Motor neuron (in vitro differentiated cells): ENCODE measurements around the gene MYLIP. TPM values are rescaled to one million over a fixed set of nuclear protein-coding genes. Genes with fewer than 3 reads are reported as not detected.
"Not testable (repeated sequence)": the region's sequence is repeated elsewhere in the genome, so short reads cannot be mapped to it uniquely, and the experiment has no call there.

Experiments used
- ATAC-seq, 8 experiments: fragments of 200-7000 bp; cut with Tn5 transposase; replicated peaks in 6 of 8; 2 replicates each; pipeline ENCODE4 v1.8.0; 2021; ENCODE audit warnings: mild to moderate bottlenecking in 8 of 8, moderate library complexity in 8 of 8
- H3K27ac ChIP-seq, 2 donors: fragments of 250-450 bp; sonication (Bioruptor Pico); 2 replicates each; pipeline ENCODE4 v1.9.0; 2021; ENCODE audit warnings: antibody characterized with exemption in 2 of 2, mild to moderate bottlenecking in 2 of 2, moderate library complexity in 1 of 2
- H3K4me1 ChIP-seq, 2 donors: fragments of 250-450 bp; sonication (Bioruptor Pico); replicated peaks in 1 of 2; 2 replicates each; pipeline ENCODE4 v1.6.1; 2021; ENCODE audit warnings: antibody characterized with exemption in 2 of 2, mild to moderate bottlenecking in 2 of 2, moderate library complexity in 1 of 2
- H3K4me3 ChIP-seq, 5 donors: fragments of 250-450 bp; sonication (Bioruptor Pico); 2 replicates each; pipeline ENCODE4 v1.9.0; 2021; ENCODE audit warnings: antibody characterized with exemption in 5 of 5, mild to moderate bottlenecking in 5 of 5, moderate library complexity in 4 of 5
- WGBS, 10 experiments: fragments of 450-650 bp; shearing (Covaris generic); methylation state at CpG; one replicate each; pipeline ENCODE4 v1.0.0; 2022; 5-methylcytosine and 5-hydroxymethylcytosine counted together
- in situ Hi-C, 9 experiments: fragments of 400-800 bp; cut with MboI; loops; one replicate each; pipeline ENCODE4 v1.15.0; 2021; ENCODE audit warnings: low sequenced_read_pairs in 9 of 9, low pct_unique_long_range_greater_than_20kb in 2 of 9; ENCODE audit not compliant: unreplicated experiment in 9 of 9
- total RNA-seq, 8 experiments: library from RNA; unstranded; fragments of 300-600 nt; gene quantifications; 2 replicates each; pipeline versions ENCODE4 v1.2.3 to v1.2.4, GENCODE V29; 2022

Gene MYLIP
- total RNA-seq, 8 experiments from 2014 or later: 7.5 to 36.2 (median 15.6) TPM

DNA sequence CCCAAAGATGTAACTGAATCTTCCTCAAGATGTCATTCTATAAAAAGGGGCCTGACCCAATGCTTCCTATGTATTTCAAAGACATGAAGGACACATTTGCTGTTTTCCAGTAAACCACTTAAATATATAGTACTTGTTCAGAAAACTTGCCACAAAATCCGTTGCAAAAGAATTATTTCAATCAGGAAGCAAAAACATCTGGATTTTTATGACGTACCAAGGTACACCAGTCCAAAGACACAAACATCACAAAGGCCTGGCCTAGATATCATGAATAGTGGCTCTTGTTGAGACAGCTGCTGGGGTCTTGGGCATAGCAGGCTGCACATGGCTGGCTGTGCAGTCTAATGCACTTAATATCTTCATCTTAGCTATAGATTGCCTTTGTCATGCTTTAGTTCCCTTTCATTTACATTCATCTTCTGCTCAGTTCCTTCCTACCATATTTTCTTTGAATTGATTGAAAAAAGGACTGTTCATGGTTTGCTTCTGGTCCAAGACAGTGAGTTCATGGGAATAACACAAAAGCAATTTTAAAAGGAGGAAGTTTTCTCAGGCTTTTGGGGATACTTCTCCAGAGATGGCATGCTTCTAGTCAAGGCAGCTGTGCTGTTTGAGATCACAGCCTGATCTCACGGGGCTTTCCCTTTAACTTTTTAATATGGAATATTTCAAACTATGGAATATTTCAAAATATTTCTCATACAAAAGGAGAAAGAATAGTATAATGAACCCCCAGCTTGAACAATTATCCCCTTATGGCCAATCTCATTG lies 44.5 kb downstream of the MYLIP start:
- no peak overlapping the region for H3K27ac ChIP-seq
- in situ Hi-C loops: loop anchor here in 1 of 9 experiments (25.0 kb wide), 1 partner anchor 486 kb away; no protein-coding TSS in a partner anchor
- H3K4me3 ChIP-seq: no peak overlapping the region
- peaks cover 0 to 2% of the 10 kb centered on the region in 2 donors for H3K4me1 ChIP-seq
- WGBS, 10 experiments: 66 to 100% (median 86%) methylated on average over 1 to 3 of the region's 3 CpGs
- no peak for ATAC-seq

DNA sequence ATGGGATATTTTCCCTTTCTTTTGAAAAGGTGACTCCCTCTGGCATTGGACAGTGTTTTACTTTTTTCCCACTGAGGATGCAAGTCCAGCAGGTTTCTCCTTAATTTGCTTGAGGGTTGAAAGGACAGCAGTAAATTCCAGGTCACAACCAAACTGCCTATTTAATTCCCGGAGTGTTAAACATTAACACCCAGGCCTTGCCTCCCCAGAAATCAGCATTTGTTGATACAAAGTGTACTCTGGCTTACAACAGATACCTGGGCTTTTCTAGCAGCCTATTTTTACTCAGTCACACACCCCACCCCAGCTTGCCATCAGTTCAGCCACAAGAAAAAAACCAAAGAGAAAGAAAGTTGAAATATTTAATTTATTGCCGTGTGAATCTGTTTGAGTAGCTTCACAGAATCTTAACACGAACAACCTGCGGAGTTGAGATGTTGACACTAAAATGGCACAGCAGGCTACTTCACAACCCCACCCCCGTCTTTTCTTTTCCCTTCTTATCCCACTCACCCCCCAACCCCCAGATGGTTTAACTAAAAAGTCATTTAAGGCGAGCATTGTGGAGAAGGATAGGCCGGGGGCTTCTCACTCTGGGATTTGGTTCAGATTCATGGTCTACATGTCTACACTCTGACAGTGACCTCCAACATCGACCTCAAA lies 45.7 kb downstream of the MYLIP start:
- in situ Hi-C loops: loop anchor here in 7 of 9 experiments (25.0 kb wide), 1 partner anchor 487 kb away; no protein-coding TSS in a partner anchor
- peaks cover 0 to 2% of the 10 kb centered on the region in 2 donors for H3K4me1 ChIP-seq
- WGBS, 10 experiments: 0 to 80% (median 25%) methylated on average over 1 to 5 of the region's 8 CpGs; no CpG with 5 or more reads in 1 of the 10 experiments
- no peak overlapping the region for H3K27ac ChIP-seq
- ATAC-seq: no peak
- H3K4me3 ChIP-seq: no peak overlapping the region

DNA sequence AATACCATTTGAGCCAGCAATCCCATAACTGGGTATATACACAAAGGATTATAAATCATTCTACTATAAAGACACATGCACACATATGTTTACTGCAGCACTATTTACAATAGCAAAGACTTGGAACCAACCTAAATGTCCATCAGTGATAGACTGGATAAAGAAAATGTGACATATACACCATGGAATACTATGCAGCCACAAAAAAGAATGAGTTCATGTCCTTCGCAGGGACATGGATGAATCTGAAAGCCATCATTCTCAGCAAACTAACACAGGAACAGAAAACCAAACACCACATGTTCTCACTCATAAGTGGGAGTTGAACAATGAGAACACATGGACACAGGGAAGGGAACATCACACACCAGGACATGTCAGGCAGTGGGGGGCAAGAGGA lies 47.7 kb downstream of the MYLIP start:
- not testable (repeated sequence) for H3K27ac ChIP-seq, H3K4me1 ChIP-seq, ATAC-seq, H3K4me3 ChIP-seq
- in situ Hi-C loops: loop anchor here in 6 of 9 experiments (25.0 kb wide), 1 partner anchor 489 kb away; no protein-coding TSS in a partner anchor
- 29 to 100% (median 40%) methylated on average over 1 of the region's 1 CpG; no CpG with 5 or more reads in 7 of the 10 experiments for WGBS, 10 experiments

DNA sequence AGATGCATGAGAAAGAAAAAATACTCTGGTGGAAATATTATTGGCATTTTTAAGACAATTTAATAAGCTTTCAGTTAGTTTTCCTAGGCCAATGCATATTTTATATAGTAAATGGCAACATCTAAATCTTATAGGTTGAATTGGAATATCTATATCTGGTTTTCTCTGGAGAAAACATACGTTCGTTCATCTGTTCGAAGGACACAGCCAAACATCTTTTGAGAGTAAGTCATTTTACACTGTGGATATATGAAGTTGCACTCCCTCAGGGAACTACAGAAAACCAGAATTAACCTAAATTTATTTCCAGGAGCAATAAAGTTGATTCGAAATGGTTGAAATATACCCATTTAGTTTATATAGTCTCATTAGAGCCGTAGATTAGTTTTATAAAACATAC lies 49.0 kb downstream of the MYLIP start:
- ATAC-seq: no peak
- Histone ChIP-seq H3K4me3 (no peak overlapping the region), H3K27ac (no peak overlapping the region), H3K4me1 (peaks cover 0 to 2% of the 10 kb centered on the region in 2 donors)
- in situ Hi-C loops: loop anchor here in 6 of 9 experiments (25.0 kb wide), 1 partner anchor 491 kb away; no protein-coding TSS in a partner anchor
- 67 to 100% (median 91%) methylated on average over 1 to 5 of the region's 5 CpGs for WGBS, 10 experiments

DNA sequence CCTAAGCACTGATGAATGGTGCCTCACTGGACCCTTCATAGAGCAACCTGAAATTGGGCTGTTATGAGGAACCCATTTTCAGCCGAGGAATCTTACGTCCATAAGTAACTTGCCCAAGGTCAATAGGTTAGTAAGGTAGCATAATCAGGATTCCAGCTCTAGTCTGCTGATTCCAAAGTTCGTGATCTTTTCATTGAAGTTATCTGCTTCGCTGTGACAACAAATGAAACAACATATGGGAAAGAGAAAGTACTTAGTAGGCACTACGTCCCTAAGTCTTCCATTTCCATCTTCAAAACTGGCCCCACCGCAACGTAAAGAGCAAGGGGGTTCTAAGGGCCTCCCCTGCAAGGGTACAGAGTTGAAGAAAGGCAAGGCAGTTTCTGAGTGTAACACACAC lies 49.5 kb downstream of the MYLIP start:
- in situ Hi-C loops: loop anchor here in 6 of 9 experiments (25.0 kb wide), 1 partner anchor 491 kb away; no protein-coding TSS in a partner anchor
- H3K4me3 ChIP-seq: no peak overlapping the region
- ATAC-seq: no peak
- H3K27ac ChIP-seq: no peak overlapping the region
- 51 to 98% (median 82%) methylated on average over 3 to 7 of the region's 7 CpGs for WGBS, 10 experiments
- H3K4me1 ChIP-seq: peaks cover 0 to 2% of the 10 kb centered on the region in 2 donors

DNA sequence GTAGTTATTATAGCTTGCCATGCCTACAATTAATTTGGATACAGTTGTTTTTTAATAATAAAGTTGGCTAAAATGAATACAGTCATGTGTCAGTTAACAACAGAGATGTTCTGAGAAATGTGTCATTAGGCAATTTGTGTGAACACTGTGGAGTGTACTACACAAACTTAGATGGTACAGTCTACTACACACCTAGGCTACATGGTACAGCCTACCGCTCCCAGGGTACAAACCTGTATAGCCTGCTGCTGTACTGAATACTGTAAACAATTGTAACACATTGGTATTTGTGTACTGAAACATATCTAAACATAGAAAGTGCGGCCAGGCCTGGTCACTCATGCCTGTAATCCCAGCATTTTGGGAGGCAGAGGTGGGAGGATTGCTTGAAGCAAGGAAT lies 50.2 kb downstream of the MYLIP start:
- in situ Hi-C loops: loop anchor here in 6 of 9 experiments (25.0 kb wide), 1 partner anchor 492 kb away; no protein-coding TSS in a partner anchor
- no peak overlapping the region for H3K27ac ChIP-seq
- H3K4me1 ChIP-seq: peaks cover 0 to 2% of the 10 kb centered on the region in 2 donors
- ATAC-seq: no peak
- 86 to 100% (median 100%) methylated on average over 1 to 2 of the region's 2 CpGs; no CpG with 5 or more reads in 4 of the 10 experiments for WGBS, 10 experiments
- no peak overlapping the region for H3K4me3 ChIP-seq

DNA sequence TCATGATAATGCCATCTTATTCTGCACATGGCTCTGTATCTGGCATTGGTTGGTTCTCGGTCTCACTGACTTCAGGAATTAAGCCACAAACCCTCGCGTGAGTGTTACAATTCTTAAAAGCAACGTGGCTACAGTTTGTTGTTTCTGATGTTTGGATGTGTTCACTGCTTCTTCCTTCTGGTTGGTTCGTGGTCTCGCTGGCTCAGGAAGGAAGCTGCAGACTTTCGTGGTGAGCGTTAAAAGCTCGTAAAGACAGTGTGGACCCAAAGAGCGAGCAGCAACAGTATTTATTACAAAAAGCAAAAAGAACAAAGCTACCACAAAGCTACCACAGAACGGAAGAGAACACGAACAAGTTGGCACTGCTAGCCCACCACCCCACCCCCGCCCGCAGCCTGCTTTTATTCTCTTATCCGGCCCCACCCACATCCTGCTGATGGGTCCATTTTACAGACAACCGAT lies 51.1 kb downstream of the MYLIP start:
- no peak overlapping the region for H3K4me3 ChIP-seq
- no peak for ATAC-seq
- H3K4me1 ChIP-seq: no peaks in the 10 kb centered on the region
- in situ Hi-C loops: loop anchor here in 6 of 9 experiments (25.0 kb wide), 1 partner anchor 493 kb away; no protein-coding TSS in a partner anchor
- 55 to 100% (median 87%) methylated on average over 2 to 13 of the region's 16 CpGs; no CpG with 5 or more reads in 3 of the 10 experiments for WGBS, 10 experiments
- no peak overlapping the region for H3K27ac ChIP-seq

DNA sequence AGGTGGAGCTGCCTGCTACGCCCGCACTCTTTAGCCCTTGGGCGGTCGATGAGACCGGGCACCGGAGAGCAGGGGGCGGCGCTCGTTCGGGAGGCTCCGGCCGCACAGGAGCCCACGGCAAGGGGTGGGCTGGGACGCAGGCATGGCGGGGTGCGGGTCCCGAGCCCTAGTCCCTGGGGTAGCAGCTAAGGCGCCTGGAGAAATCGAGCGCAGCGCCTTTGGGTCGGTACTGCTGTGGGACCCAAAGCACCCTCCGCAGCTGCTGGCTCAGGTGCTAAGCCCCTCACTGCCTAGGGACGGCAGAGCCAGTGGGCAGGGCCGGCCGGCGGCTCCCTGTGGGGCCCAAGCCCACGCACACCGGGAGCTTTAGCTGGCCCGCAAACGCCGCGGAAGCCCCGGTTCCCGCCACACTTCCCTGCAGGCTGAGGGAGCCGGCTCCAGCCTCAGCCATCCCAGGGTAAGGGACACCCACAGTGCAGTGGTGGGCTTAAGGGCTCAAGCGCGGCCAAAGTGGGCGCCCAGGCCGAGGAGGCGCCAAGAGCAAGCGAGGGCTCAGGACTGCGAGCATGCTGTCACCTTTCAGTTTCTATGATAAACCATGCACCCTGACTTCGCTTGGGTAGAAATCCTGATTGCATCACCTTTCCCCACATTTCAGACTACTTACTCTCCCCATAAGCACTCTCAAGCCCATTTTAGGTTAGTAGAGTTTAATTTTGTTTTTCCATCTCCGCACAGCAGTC lies 52.0 kb downstream of the MYLIP start:
- no peak overlapping the region for H3K27ac ChIP-seq
- WGBS, 10 experiments: 80 to 100% (median 98%) methylated on average over 1 to 7 of the region's 45 CpGs; no CpG with 5 or more reads in 5 of the 10 experiments
- no peaks in the 10 kb centered on the region for H3K4me1 ChIP-seq
- in situ Hi-C loops: loop anchor here in 6 of 9 experiments (25.0 kb wide), 1 partner anchor 494 kb away; no protein-coding TSS in a partner anchor
- no peak overlapping the region for H3K4me3 ChIP-seq
- no peak for ATAC-seq

DNA sequence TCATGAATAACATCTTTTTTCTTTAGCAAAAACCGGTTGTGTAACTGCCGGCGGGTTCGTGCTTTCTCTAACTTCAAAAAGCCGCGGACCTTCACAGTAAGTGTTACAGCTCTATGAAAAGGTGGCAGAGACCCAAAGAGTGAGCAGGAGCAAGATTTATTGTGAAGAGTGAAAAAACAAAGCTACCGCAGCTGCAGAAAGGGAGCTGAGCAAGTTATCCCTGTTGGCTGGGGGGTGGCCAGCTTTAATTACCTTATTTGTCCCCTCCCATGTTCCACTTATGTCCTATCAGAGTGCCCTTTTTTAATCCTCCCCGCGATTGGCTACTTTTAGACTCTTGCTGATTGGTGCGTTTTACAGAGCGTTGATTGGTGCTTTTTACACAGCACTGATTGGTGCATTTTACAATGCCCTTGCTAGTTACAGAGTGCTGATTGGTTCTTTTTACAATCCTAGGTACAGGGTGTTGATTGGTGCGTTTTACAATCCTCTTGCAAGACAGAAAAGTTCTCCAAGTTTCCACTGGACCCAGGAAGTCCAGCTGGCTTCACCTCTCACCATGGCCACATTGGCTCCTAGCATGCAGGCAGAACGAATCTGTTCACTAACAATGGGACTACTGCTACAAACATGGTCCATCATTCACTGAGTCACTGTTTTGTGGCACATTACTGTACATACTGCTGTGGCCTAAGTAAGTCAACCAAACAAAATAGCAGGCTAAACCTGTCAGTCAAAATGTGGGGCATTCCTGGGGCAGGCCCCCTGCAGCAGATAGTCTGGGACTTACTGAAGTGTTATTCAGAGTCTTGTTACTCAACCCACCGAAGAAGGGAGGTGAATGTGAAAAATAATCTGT lies 52.8 kb downstream of the MYLIP start:
- Histone ChIP-seq H3K27ac (no peak overlapping the region), H3K4me1 (no peaks in the 10 kb centered on the region), H3K4me3 (no peak overlapping the region)
- 41 to 100% (median 88%) methylated on average over 3 to 12 of the region's 14 CpGs; no CpG with 5 or more reads in 1 of the 10 experiments for WGBS, 10 experiments
- no peak for ATAC-seq
- in situ Hi-C loops: loop anchor here in 6 of 9 experiments (25.0 kb wide), 1 partner anchor 494 kb away; no protein-coding TSS in a partner anchor

DNA sequence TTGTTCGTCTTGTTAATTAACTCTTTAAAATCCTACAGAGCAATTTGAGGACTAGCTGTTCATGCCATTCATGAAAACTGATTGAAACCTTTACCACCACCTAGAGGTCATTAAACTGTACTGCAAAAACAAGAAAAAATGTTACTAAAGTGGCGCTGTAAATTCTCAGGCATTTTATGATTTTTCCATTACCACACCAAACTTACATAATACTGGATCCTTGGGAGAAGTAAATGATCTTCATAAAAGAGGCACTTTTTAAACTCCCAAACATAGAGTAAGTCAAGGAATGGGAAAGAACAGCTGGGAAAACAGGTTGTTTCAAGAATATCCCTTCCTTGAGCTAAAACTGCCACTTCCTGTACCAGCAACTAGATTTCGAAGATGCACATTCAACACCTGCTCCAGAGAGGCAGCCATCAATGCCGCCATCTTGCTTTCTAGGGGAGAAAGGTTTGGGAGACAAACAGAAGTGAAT lies 54.3 kb downstream of the MYLIP start:
- ATAC-seq: peak in 3 of 8 experiments; percentile 46 to 70 (median 47)
- no peak overlapping the region for H3K4me3 ChIP-seq
- no peak overlapping the region for H3K27ac ChIP-seq
- in situ Hi-C loops: loop anchor here in 6 of 9 experiments (25.0 kb wide), 1 partner anchor 496 kb away; no protein-coding TSS in a partner anchor
- H3K4me1 ChIP-seq: no peaks in the 10 kb centered on the region
- 11 to 51% (median 31%) methylated on average over 2 to 4 of the region's 4 CpGs; no CpG with 5 or more reads in 1 of the 10 experiments for WGBS, 10 experiments

DNA sequence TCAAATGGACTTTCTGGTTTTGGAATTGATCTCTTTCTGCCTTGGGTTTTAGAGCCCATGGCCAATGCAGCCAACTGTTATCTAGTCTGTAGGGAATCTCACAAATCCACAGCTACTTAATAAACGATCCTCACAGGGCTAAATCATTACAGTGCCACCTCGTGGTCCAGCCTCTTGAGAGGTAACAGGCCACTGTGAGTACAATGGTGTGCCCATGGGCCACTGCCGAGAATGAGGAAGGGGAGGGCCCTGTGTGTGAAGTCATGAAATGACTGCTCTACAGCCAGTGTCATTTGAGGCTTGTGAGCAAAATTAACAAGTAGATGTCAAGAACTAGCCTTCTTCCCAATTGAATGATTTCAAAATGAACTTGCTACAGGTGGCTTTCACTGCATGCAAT lies 55.2 kb downstream of the MYLIP start:
- Histone ChIP-seq H3K4me3 (no peak overlapping the region), H3K27ac (no peak overlapping the region), H3K4me1 (no peaks in the 10 kb centered on the region)
- ATAC-seq: peak in 1 of 8 experiments; percentile 56
- in situ Hi-C loops: loop anchor here in 6 of 9 experiments (25.0 kb wide), 1 partner anchor 497 kb away; no protein-coding TSS in a partner anchor
- 14 to 57% (median 43%) methylated on average over 2 to 3 of the region's 3 CpGs; no CpG with 5 or more reads in 6 of the 10 experiments for WGBS, 10 experiments
